ENCODE results near the gene ACOX3. TPM values are rescaled to one million over a fixed set of nuclear protein-coding genes. Genes with fewer than 3 reads are reported as not detected.
"Not testable (repeated sequence)": the region's sequence is repeated elsewhere in the genome, so short reads cannot be mapped to it uniquely, and the experiment has no call there.

Gene ACOX3
- total and polyA plus RNA-seq, 9 of the 15 experiments (the other 6 are each of a cell fraction or from before 2014, with no cell fraction given) = 0.68 to 7.3 (median 3.7) TPM

DNA sequence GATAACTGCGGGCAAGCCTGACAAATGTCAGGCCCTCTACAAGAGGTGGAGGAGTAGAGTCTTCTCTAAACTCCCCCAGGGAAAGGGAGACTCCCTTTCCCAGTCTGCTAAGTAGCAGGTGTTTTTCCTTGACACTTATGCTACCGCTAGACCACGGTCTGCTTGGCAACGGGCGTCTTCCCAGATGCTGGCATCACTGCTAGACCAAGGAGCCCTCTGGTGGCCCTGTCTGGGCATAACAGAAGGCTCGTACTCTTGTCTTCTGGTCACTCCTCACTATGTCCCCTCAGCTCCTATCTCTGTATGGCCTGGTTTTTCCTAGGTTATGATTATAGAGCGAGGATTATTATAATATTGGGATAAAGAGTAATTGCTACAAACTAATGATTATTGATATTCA, 33.6 kb downstream of the ACOX3 start:
- H3K79me2 ChIP-seq (ENCODE audit: control insufficient read depth, insufficient read depth, low read length); H3K4me3 ChIP-seq; DNase-seq (ENCODE audit: extremely low read depth in 1 of 4, low spot score in 3 of 4); POLR2A ChIA-PET; H4K20me1 ChIP-seq (replicated peaks; ENCODE audit: control insufficient read depth, insufficient read depth, low read length); ATAC-seq; H3K4me2 ChIP-seq (ENCODE audit: insufficient read depth, low read length); BruUV-seq (replicated peaks); H3K9ac ChIP-seq (ENCODE audit: insufficient read depth in 1 of 2, low read depth in 2 of 2, low read length in 2 of 2); H3K27me3 ChIP-seq (ENCODE audit: control insufficient read depth in 2 of 2, insufficient read depth in 2 of 2, low read length in 2 of 2); H3K36me3 ChIP-seq (ENCODE audit: control insufficient read depth, insufficient read depth, low read length); H3K9me3 ChIP-seq (replicated peaks; ENCODE audit: control insufficient read depth, insufficient read depth, low read depth, low read length); H2AFZ ChIP-seq (ENCODE audit: low read depth, low read length); H3K9me1 ChIP-seq (ENCODE audit: control insufficient read depth, insufficient read depth, low read length); H3K27ac ChIP-seq (ENCODE audit: extremely low read depth, low read depth, low read length); TF ChIP-seq REST (CRISPR knock-in tag; IDR thresholded peaks at IDR 0.05; ENCODE audit: low read depth): not testable (repeated sequence)
- peak; percentile 46 for FAIRE-seq
- TF ChIP-seq, protein P1, sequence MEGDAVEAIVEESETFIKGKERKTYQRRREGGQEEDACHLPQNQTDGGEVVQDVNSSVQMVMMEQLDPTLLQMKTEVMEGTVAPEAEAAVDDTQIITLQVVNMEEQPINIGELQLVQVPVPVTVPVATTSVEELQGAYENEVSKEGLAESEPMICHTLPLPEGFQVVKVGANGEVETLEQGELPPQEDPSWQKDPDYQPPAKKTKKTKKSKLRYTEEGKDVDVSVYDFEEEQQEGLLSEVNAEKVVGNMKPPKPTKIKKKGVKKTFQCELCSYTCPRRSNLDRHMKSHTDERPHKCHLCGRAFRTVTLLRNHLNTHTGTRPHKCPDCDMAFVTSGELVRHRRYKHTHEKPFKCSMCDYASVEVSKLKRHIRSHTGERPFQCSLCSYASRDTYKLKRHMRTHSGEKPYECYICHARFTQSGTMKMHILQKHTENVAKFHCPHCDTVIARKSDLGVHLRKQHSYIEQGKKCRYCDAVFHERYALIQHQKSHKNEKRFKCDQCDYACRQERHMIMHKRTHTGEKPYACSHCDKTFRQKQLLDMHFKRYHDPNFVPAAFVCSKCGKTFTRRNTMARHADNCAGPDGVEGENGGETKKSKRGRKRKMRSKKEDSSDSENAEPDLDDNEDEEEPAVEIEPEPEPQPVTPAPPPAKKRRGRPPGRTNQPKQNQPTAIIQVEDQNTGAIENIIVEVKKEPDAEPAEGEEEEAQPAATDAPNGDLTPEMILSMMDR (IDR thresholded peaks at IDR 0.05 in 2 of 3, conservative IDR thresholded peaks at IDR 0.05 in 1 of 3; ENCODE audit: insufficient read depth in 2 of 3, low read depth in 1 of 3, low read length in 3 of 3) = peak; percentile 30 to 34 (median 33); a peak in 4 of 6 replicates
- peak; percentile 13 to 60; a peak in 2 of 4 replicates for TF ChIP-seq RAD21 (CRISPR knock-in tag; conservative IDR thresholded peaks at IDR 0.05 in 1 of 2, IDR thresholded peaks at IDR 0.05 in 1 of 2)
- peak; percentile 21; the same call in 1 of the 2 replicates for TF ChIP-seq REST (IDR thresholded peaks at IDR 0.05; ENCODE audit: borderline replicate concordance)
- CTCF ChIA-PET (ENCODE audit: low intra/inter-chr PET ratio) = interaction anchor here (1.6 kb wide), 1 partner anchor 165 kb away, joined by 5 read pairs; no protein-coding TSS in a partner anchor
- in situ Hi-C loops (cut with MboI) (loop anchor here (10.0 kb wide), 1 partner anchor 242 kb away; no protein-coding TSS in a partner anchor), intact Hi-C loops (cut with micrococcal nuclease) (loop anchor here (10.0 kb wide), 1 partner anchor 232 kb away; no protein-coding TSS in a partner anchor)
- peaks cover 16 to 28% of the 10 kb centered on the region in 2 experiments; a peak in 4 of 5 replicates for H3K4me1 ChIP-seq (replicated peaks in 1 of 2; ENCODE audit: control insufficient read depth in 2 of 2, insufficient read depth in 2 of 2, low read length in 2 of 2)
- 31% methylated on average over 6 of the region's 7 CpGs for WGBS (ENCODE audit: insufficient coverage, low coverage, missing lambda C conversion rate)

All from K562 (cell line).